Activated CD8-positive, alpha-beta memory T cell treated with anti-CD3 and anti-CD28 coated beads for 24 hours (primary cell): ENCODE data around the gene SLC35F2.
"Not testable (repeated sequence)": the region's sequence is repeated elsewhere in the genome, so short reads cannot be mapped to it uniquely, and the experiment has no call there.

ENCODE experiments used
- DNase-seq: peaks from one replicate; pipeline ENCODE4 v3.0.0-alpha.2; 2020

SLC35F2 gene

DNA sequence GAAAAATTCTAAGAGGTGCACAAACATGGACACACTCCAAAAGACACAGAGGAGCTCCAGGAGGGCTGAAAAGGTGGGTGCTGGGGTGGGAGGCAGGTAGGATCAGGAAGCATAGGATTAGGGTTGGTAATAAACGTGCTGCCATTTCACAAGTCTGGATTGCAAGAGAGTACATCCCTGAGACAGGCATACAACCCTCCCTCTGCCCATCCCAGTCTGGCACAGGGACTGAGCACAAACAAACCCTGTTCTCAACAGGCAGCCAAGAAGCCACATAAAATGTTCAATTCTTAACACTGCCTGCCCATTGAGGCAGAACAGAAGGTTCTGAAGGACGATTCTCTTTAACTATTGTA lies 18.5 kb downstream of the SLC35F2 start:
- no peak for DNase-seq

DNA sequence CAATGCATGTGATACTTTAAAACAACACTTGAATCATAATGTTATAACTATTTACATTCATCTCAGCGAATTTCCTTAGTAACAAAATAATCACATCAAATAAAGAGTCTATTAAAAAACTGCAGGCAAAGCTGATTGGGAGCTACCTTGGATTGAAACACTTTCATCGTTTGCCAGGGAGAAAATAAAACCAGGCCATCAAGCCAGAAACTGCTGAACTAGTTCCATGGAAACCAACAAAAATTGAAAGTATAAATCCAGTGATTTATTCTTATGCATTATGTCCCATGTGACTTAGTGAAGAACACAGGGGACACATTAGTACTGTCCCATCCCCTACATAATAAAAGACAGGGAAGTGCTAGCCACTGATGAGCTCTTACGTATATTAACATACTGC lies 21.7 kb downstream of the SLC35F2 start:
- no peak for DNase-seq

DNA sequence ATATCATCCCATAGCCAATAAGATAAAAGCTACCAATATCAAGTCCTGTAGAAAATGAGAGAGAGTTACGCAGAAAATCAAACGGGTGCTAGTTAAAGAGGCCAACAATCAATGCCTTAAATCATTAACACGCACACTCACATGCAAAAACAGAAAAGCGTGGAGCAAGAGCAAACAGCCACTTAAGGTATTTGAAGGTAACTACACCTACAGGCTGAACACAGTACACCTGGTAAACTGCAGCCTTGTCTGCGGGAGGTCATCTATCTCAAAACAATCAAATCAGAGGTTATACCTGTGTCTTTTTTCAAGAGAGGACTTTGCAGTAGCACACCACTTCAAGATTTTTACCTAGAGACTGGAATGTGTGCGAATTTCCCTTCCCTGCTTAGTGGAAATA lies 23.6 kb downstream of the SLC35F2 start:
- DNase-seq, result no peak

DNA sequence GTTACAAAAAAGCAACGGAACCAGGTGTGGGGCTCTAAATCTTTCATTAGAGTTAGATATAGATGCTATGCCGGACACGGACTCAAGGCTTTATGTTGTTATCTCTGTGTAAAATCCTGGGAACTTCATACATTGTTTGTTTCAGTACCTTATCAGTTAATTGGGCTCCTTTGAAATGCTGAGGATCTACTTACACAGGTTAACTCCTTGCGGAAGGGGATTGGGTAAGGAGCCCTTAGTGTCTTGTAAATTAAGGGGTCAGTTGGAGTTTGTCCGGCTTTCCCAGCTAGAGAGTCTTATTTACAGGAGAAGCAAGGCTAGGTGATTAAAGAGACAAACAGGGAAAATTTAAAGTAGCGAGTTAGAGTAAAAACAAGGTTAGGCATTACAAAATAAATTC lies 24.7 kb downstream of the SLC35F2 start:
- not testable (repeated sequence) for DNase-seq

DNA sequence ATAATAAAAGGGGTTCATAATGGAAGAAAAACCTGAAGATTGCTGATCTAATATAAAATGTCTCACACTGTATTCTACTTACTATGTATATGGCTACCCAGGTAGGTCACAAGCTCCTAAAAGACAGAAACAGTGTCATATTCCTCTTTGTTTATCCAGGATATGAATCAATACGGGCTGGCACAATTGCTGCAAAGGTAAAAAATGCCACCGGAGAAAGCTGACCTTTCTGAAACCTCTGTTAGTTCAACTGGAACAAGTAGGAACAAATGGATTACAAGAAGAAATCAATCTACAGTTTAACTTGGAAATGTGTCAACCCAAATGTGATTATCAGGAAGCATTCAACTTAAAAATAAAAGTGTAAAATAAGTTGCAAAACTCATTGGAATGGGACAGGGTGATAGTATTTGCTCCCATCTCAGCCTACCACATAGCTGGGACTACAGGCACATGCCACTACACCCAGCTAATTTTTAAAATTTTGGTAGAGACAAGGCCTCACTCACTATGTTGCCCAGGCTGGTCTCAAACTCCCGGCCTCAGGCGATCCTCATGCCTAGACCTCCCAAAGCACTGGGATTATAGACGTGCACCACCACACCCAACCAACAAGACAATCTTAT lies 27.6 kb downstream of the SLC35F2 start:
- DNase-seq, result no peak

DNA sequence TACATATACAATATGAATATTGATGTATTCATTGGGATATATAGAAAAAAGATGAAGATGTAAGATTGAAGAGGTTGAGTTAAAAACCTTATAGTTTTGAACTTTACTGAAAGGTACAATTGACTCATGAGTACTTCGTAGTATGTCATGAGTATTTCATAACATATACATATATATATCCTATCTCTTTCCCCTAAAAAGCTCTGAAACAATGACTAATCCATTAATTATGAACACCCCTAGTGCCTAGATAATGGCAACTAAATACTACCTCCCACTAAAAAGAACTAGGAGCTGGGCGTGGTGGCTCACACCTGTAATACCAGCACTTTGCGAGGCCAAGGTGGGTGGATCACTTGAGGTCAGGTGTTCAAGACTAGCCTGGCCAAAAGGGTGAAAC lies 31.5 kb downstream of the SLC35F2 start:
- no peak for DNase-seq

DNA sequence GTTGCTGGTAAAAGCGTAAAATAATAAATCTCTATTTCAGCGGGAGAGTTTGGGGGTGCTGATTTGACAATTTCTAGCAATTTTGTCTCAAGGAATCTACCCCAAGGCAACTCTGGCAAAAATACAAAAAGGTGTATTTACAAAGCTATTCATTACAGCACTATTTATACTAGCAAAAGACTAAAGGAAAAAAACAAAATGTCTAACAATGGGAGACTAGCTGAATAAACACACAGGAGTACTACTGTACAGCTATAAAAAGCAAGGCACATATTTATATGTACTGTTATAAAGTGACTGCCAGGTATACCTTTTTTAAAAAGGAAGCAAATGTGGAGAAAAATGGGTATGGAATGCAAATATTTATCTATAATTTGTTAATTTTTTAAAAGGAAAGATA lies 32.7 kb downstream of the SLC35F2 start:
- no peak for DNase-seq

DNA sequence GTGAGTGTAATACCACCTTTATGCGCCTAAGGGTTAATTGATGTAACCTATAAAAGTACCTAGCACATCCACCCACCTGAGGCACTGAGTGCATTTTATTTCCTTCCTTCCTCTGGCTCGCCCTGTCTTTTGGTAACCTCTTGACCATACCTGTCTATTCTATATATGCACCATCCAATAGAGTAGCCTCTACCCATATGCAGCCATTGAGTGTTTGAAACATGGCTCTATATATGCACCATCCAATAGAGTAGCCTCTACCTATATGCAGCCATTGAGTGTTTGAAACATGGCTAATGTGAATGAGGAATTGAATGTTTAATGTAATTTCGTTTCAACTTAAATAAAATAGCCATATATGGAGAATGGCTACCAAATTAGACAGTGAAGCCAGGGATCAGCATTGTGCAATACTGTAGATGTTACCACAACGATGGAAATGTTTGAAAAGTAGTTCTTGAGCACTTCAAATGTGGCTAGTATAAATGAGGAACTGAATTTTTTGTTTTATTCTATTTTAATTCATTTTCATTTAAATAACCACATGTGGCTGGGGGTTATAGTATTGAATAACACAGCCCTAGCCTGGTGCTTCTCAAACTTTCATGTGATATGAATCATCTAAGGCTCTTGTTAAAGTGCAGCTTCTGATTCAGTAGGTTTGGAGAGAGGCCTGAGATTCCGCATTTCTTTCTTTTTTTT lies 33.8 kb downstream of the SLC35F2 start:
- DNase-seq, result no peak

DNA sequence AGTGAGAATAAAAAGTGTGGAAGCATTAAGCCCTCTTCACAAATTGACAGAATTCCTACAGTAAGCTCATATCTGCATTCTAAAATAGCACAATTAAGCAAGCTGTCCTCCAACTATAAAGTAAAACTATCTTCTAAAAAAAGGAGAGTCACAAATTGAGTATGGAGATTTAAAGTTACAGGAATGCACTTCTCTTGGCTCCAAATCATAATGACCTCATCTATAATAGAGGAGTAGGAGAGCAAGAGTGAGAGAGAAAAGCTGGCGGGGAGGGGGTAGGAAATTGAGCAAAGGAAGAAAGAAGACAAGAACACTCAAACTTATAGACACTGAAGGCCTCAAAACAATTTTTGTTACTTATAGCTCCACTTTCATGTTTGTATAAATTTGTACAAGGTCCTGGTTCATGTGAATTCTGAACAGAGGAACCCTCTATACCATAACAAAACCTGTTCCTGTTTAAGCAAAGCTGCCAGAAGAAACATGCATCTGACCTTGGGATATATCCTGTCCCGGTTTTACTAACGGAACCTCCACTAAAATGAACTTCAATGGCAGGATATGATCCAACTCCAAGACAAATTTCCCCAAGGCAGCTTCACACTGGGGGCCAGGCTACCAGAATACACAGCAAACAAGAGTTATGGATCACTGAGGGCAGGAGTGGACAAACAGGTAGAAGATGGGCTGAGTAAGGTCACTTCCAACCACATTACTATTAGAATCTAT lies 37.2 kb downstream of the SLC35F2 start:
- DNase-seq, result no peak

DNA sequence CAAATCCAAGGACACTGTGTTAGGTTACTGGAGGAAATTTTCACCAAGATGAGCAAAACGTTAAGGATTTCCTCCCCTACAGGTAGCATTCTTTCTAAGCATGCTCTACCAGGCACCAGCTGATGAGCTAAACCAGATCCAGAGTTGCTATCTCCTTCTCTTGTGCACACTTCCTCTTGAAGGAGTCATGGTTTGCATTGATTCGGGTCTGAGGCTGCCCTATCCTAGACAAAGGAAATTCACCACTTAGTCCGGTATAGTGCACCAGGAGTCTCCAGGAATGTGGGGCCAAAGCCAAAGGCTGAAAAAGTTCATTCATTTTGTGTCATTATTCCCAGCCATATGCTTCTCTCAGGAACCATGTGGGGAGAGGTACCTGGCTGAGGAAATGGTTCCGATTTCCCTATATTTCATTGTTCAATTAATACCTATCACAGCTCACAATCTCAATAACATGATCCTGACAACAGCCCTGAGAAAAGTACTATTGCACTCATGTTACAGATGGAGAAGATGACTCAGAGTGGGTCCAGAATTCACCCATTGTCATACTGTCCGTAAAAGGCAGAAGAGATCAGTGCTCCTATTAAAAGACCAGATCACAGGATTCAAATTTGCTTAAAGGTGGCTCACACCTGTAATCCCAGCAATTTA lies 39.1 kb downstream of the SLC35F2 start:
- DNase-seq, result no peak

DNA sequence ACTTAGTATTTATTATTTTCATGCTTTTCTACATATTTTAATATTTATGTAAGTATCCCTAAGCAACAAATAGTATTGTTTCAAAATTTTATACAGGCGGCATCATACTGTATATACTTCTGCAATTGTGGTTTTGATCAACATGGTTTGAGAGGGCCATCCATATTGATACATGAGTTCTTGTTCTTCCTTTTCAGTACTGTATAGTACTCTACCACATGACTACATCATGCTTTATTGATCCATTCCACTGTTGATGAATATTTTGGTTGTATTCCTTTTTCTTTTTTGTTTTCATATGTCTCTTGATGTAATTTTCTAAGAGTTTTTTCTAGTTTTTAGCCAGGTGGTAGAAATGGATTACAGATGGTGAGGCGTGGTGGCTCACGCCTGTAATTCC lies 40.1 kb downstream of the SLC35F2 start:
- DNase-seq, result no peak

DNA sequence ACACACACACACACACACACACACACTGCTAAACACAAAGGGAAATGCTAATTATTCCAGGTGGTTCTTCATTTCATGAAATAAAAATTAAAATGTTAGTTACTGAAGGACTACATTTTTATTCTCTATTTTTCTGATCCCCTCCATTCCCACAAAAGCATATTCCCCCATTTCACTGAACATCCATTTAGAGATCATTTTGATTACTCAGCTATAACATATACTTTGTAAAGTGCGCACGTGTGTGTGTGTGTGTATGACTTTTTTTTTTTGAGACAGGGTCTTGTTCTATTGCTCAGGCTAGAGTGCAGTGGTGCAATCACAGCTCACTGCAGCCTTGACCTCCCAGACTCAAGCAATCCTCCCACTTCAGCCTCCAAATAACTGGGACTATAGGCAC lies 42.6 kb downstream of the SLC35F2 start:
- no peak for DNase-seq

DNA sequence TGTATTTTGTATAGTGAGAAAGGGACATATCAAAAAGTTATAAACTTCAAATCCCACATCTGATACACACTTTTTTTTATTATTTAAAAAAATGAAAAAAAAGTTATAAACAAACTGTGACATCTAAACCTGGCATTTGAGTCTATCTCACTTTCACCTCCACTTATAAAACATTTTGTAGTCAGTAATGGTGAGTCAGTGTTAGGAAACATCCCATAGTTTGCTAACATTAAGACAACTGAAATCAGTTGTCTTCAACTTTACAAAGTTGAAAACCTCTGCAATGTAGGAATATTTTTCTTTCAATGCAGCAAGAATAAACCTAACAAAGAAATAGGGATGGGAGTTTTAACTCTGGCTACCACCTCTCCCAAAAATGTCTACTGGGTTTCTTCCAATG lies 47.7 kb downstream of the SLC35F2 start:
- no peak for DNase-seq

DNA sequence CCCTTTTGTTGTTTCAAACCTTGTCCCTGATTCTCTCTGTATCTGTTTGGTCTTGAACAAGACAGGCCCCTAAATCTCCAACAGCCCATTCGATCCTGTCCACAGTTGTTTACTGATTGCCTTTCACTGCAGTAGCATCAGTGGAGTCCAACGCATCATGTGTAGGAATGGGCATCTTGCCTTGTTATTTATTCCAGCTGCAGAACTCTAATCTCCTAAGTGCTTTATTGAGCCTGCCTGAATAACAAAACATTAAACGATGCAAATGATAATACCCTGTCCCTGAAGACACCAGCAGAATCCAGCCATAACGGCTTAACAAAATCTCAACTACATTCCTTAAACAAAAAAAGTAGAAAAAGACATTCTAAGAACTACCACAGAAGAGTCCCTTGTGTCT lies 50.1 kb downstream of the SLC35F2 start:
- DNase-seq, result no peak

DNA sequence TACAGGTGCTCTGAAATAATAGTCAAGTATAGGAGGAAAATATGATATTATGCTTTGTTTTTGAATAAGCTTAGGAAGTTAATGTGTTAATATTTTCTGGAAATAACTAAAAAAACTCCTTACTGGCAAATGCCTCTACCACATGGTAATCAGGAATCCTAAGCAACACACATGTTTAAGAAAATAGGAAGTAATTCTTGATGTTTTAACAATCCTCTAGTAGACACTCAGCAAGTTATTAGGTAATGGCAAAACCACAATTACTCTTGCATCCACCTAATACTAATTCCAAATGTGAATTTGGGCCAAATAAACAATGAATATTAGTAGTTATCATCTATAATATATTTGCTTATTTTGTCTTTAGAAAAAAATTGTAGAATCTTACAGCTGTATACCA lies 53.6 kb downstream of the SLC35F2 start:
- no peak for DNase-seq

DNA sequence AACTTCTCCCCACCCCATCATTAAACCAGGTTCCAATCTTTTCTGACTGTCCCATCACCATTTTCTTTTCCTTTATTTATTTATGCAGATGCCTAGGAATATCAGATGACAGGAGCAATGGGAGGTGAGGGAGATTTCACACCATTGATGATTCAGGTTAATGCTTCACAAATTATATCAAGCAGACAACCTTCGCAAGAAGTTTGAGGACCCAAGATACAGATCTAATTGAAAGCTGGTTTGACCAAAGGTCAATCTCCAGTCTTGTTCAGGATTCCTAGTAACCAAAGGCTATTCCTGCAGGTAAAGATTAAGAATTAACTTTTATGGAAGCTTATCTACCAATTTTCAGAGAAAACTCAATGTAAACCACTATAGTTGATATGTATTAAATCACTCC lies 54.4 kb downstream of the SLC35F2 start:
- no peak for DNase-seq

DNA sequence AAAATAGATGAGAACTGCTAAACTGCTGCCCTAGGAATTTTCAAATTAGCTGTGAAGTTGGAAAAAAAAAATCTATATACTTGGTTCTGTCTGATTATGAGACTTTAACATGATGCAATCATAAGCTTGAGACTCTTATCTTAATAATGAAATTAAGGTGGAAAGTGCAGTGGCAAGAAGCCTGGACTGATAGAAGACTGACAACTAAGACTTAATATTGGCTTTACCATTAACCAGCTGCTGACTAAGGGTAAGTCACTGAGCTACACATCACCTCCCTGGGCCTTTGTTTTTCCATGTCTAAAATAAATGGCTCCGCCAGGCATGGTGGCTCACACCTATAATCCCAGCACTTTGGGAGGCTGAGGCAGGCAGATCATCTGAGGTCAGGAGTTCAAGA lies 56.9 kb downstream of the SLC35F2 start:
- no peak for DNase-seq

DNA sequence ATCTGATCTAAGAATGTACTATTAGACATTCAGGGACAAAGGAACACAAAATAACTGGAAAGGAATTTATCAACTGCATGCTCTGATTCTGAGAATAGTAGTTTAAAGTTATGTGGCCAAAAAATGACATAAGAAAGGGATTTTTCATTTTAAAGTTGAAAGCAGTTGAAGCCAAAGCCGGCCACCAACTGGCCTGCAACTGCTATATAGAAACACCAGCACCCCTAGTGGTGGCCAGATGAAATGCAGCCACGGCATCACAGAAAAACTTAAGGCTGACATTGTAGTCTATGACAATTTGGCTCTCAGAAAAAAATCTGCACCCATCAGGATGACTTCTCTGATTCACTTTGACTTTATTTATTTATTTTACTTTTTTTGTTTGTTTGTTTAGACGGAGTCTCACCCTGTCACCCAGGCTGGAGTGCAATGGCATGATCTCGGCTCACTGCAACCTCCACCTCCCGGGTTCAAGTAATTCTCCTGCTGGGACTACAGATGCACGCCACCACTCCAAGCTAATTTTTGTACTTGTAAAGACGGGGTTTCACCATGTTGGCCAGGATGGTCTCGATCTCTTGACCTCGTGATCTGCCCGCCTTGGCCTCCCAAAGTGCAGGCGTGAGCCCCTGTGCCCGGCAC lies 59.2 kb downstream of the SLC35F2 start:
- DNase-seq, result peak; percentile 77

DNA sequence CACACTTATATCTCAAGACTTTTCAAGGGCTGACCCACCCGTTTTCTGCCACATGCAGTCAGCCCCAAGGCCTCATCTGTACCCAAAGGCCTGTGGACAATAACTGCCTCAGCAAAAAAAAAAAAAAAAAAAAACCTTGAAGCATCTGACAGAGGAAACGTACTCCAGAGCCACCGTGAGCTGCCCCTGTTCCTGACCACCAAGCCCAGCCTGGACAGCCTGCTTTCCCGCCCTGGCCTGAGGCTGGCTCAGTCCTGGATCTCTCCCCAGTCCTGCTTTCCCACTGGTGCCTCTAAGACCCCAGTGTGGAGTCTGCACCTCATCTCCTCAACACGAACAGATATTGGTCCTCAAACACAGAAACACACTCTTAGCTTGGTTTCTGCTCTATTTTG lies 66.5 kb downstream of the SLC35F2 start:
- no peak for DNase-seq

DNA sequence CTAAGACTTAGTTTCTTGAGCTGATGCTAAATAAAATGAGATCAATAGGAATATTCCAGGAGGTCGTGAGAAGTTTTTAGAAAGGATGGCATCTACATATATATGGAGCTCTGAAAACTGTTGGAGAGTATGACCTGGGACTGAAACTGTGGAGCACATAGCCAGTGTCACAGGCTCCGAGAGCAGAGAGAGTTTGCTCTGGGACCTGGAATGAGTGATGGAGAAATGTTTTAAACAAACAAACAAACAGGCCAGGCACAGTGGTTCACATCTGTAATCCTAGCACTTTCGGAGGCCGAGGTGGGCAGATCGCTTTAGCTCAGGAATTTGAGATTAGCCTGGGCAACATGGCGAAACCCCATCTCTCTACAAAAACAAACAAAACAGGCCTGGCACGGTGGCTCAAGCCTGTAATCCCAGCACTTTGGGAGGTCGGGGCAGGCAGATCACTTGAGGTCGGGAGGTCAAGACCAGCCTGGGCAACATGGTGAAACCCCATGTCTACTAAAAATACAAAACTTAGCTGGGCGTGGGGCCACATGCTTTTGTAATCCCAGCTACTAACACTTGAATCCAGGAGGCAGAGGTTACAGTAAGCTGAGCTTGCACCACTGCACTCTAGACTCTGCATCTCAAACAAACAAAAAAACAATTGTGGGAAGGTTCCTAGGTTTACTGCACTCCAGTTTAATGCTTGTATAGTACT lies 67.1 kb downstream of the SLC35F2 start:
- no peak for DNase-seq

DNA sequence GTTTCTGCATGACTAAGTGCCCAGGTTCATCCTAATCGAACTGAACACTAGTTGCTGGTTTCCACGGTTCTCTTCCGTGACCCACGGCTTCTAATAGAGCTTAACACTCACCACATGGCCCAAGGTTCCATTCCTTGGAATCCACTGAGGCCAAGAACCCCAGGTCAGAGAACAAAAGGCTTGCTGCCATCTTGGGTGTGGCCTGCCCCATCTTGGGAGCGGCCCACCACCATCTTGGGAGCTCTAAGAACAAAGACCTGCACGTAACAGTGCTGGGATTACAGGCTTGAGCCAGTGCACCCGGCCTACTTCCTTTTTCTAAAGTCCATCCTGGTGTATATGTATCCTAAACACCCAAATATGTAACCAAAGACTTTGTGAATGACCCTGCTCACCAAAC lies 68.8 kb downstream of the SLC35F2 start:
- DNase-seq, result no peak

DNA sequence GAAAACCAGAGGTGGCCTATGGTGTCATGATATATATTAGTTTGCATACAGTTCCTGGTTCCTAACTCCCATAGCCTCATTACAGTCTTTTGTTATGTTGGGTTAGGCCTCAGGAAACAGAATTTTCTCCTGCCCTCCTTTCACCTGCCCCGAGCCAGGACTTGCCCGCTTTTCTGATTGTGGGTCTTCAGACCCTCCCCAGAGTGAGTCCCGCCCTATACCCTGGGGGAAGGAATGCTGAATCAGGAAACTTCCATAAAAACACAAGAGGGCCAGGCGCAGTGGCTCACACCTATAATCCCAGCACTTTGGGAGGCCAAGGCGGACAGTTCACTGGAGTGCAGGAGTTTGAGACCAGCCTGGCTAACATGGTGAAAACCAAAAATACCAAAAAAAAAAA lies 70.9 kb downstream of the SLC35F2 start:
- DNase-seq, result no peak

DNA sequence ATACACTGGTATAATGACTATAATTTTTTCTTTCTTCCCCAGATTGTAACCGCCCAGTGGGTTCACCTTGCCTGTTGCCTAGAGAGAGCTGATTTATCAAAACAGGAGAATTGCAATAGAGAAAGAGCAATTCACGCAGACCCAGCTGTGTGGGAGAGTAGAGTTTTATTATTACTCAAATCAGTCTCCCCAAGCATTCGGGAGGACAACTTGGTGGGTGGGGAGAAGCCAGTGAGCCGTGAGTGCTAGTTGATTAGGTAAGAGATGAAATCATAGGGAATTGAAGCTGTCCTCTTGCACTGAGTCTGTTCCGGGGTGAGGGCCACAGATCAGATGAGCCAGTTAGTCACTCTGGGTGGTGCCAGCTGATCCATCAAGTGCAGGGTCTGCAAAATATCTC lies 73.2 kb downstream of the SLC35F2 start:
- no peak for DNase-seq
